Measurements from ENCODE around the gene OR8B3.

Gene OR8B3

GRCh38 chr11:124376280-124376679 is 22.5 kb downstream of the OR8B3 start:
- Histone ChIP-seq H3F3A (ENCODE audit: control insufficient read depth, insufficient read depth) (no peaks in the 10 kb centered on the region), H3K4me3 (ENCODE audit: low read length) (no peak overlapping the region), H3K27ac (ENCODE audit: low read depth, low read length) (no peak overlapping the region), H3K4me1 (ENCODE audit: control insufficient read depth, low read length) (no peaks in the 10 kb centered on the region), H3K36me3 (ENCODE audit: control insufficient read depth, low read length) (no peaks in the 10 kb centered on the region), H3K4me2 (ENCODE audit: low read length) (no peak overlapping the region), H4K20me1 (ENCODE audit: control insufficient read depth, insufficient read depth, low read depth, low read length) (no peaks in the 10 kb centered on the region), H3K9me2 (replicated peaks; ENCODE audit: control insufficient read depth, low read length) (no peaks in the 10 kb centered on the region; the same call in 1 of the 2 replicates), H3K9me3 (ENCODE audit: control insufficient read depth, insufficient read depth, low read length) (no peaks in the 10 kb centered on the region), H3K79me2 (ENCODE audit: control insufficient read depth, low read length) (no peaks in the 10 kb centered on the region), H3K27me3 (ENCODE audit: control insufficient read depth, low read length) (no peaks in the 10 kb centered on the region)
- no peak for TF ChIP-seq CTCF (IDR thresholded peaks at IDR 0.05; ENCODE audit: low read depth, low read length, poor library complexity, severe bottlenecking)

GRCh38 chr11:124359566-124359965 is 39.3 kb downstream of the OR8B3 start:
- no peaks in the 10 kb centered on the region for H3K36me3 ChIP-seq (ENCODE audit: control insufficient read depth, low read length)
- no peaks in the 10 kb centered on the region for H3K9me2 ChIP-seq (replicated peaks; ENCODE audit: control insufficient read depth, low read length)
- H3K9me3 ChIP-seq (ENCODE audit: control insufficient read depth, insufficient read depth, low read length) = no peaks in the 10 kb centered on the region
- H3K4me3 ChIP-seq (ENCODE audit: low read length) = no peak overlapping the region
- H3F3A ChIP-seq (ENCODE audit: control insufficient read depth, insufficient read depth) = no peaks in the 10 kb centered on the region
- no peak overlapping the region for H3K27ac ChIP-seq (ENCODE audit: low read depth, low read length)
- H3K4me1 ChIP-seq (ENCODE audit: control insufficient read depth, low read length) = no peaks in the 10 kb centered on the region
- no peaks in the 10 kb centered on the region for H3K27me3 ChIP-seq (ENCODE audit: control insufficient read depth, low read length)
- no peak overlapping the region for H3K4me2 ChIP-seq (ENCODE audit: low read length)
- TF ChIP-seq CTCF (IDR thresholded peaks at IDR 0.05; ENCODE audit: low read depth, low read length, poor library complexity, severe bottlenecking) = no peak
- no peak for TF ChIP-seq EZH2phosphoT487 (IDR thresholded peaks at IDR 0.05; ENCODE audit: borderline replicate concordance, low read length)
- H3K79me2 ChIP-seq (ENCODE audit: control insufficient read depth, low read length) = no peaks in the 10 kb centered on the region
- no peaks in the 10 kb centered on the region for H4K20me1 ChIP-seq (ENCODE audit: control insufficient read depth, insufficient read depth, low read depth, low read length)

GRCh38 chr11:124346311-124346955 is 52.4 kb downstream of the OR8B3 start:
- Histone ChIP-seq H3K4me1 (ENCODE audit: control insufficient read depth, low read length) (no peaks in the 10 kb centered on the region), H3K9me3 (ENCODE audit: control insufficient read depth, insufficient read depth, low read length) (no peaks in the 10 kb centered on the region), H3K27ac (ENCODE audit: low read depth, low read length) (no peak overlapping the region), H3K4me3 (ENCODE audit: low read length) (no peak overlapping the region), H4K20me1 (ENCODE audit: control insufficient read depth, insufficient read depth, low read depth, low read length) (no peaks in the 10 kb centered on the region), H3K79me2 (ENCODE audit: control insufficient read depth, low read length) (no peaks in the 10 kb centered on the region), H3K4me2 (ENCODE audit: low read length) (no peak overlapping the region), H3F3A (ENCODE audit: control insufficient read depth, insufficient read depth) (no peaks in the 10 kb centered on the region), H3K9me2 (replicated peaks; ENCODE audit: control insufficient read depth, low read length) (no peaks in the 10 kb centered on the region), H3K27me3 (ENCODE audit: control insufficient read depth, low read length) (no peaks in the 10 kb centered on the region), H3K36me3 (ENCODE audit: control insufficient read depth, low read length) (no peaks in the 10 kb centered on the region)
- TF ChIP-seq EZH2phosphoT487 (IDR thresholded peaks at IDR 0.05; ENCODE audit: borderline replicate concordance, low read length) = no peak
- TF ChIP-seq CTCF (IDR thresholded peaks at IDR 0.05; ENCODE audit: low read depth, low read length, poor library complexity, severe bottlenecking) = no peak
